ENCODE results near the gene SBF2. TPM values are rescaled to one million over a fixed set of nuclear protein-coding genes. Genes with fewer than 3 reads are reported as not detected.
"Not testable (repeated sequence)": the region's sequence is repeated elsewhere in the genome, so short reads cannot be mapped to it uniquely, and the experiment has no call there.

The SBF2 gene
- total RNA-seq, 1 donor from 2014 or later, result 30.7 TPM

DNA sequence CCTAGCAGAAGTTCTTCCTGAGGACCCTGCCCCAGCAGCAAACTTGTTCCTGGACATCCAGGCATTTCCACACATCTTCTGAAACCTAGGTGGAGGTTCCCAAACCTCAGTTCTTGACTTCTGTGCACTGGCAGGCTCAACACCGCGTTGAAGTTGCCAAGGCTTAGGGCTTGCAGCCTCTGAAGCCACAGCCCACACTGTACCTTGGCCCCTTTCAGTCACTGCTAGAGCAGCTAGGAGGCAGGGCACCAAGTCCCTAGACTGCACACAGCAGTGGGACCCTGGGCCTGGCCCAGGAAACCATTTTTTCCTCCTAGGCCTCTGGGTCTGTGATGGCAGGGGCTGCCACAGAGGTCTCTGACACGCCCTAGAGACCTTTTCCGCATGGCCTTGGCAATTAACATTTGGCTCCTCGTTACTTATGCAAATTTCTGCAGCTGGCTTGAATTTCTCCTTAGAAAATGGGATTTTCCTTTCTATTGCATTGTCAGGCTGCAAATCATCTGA lies 159.0 kb downstream of the SBF2 start:
- Mint-ChIP-seq H3K27me3 (ENCODE audit: unreplicated experiment) (no peaks in the 10 kb centered on the region), H3K9me3 (ENCODE audit: unreplicated experiment) (peaks cover 10% of the 10 kb centered on the region), H3K4me3 (ENCODE audit: unreplicated experiment) (no peak overlapping the region), H3K36me3 (ENCODE audit: unreplicated experiment) (peaks cover 13% of the 10 kb centered on the region), H3K4me1 (ENCODE audit: low read depth, unreplicated experiment) (no peaks in the 10 kb centered on the region), H3K27ac (ENCODE audit: unreplicated experiment) (no peak overlapping the region)
- DNase-seq, result no peak
- TF ChIP-seq, protein P1, sequence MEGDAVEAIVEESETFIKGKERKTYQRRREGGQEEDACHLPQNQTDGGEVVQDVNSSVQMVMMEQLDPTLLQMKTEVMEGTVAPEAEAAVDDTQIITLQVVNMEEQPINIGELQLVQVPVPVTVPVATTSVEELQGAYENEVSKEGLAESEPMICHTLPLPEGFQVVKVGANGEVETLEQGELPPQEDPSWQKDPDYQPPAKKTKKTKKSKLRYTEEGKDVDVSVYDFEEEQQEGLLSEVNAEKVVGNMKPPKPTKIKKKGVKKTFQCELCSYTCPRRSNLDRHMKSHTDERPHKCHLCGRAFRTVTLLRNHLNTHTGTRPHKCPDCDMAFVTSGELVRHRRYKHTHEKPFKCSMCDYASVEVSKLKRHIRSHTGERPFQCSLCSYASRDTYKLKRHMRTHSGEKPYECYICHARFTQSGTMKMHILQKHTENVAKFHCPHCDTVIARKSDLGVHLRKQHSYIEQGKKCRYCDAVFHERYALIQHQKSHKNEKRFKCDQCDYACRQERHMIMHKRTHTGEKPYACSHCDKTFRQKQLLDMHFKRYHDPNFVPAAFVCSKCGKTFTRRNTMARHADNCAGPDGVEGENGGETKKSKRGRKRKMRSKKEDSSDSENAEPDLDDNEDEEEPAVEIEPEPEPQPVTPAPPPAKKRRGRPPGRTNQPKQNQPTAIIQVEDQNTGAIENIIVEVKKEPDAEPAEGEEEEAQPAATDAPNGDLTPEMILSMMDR (IDR thresholded peaks at IDR 0.05; ENCODE audit: partially characterized antibody, unreplicated experiment), result no peak

DNA sequence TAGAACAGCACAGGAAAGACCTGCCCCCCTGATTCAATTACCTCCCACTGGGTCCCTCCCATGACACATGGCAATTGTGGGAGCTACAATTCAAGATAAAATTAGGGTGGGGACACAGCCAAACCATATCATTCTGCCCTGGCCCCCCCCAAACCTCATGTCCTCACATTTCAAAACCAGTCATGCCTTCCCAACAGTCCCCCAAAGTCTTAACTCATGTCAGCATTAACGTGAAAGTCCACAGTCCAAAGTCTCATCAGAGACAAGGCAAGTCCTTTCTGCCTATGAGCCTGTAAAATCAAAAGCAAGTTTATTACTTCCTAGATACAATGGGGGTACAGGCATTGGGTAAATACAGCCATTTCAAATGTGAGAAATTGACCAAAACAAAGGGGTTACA lies 159.8 kb downstream of the SBF2 start:
- not testable (repeated sequence) for H3K4me3 Mint-ChIP-seq (ENCODE audit: unreplicated experiment); H3K27ac Mint-ChIP-seq (ENCODE audit: unreplicated experiment); H3K27me3 Mint-ChIP-seq (ENCODE audit: unreplicated experiment); DNase-seq; H3K4me1 Mint-ChIP-seq (ENCODE audit: low read depth, unreplicated experiment)
- Mint-ChIP-seq H3K36me3 (ENCODE audit: unreplicated experiment) (peaks cover 13% of the 10 kb centered on the region), H3K9me3 (ENCODE audit: unreplicated experiment) (peaks cover 10% of the 10 kb centered on the region)

DNA sequence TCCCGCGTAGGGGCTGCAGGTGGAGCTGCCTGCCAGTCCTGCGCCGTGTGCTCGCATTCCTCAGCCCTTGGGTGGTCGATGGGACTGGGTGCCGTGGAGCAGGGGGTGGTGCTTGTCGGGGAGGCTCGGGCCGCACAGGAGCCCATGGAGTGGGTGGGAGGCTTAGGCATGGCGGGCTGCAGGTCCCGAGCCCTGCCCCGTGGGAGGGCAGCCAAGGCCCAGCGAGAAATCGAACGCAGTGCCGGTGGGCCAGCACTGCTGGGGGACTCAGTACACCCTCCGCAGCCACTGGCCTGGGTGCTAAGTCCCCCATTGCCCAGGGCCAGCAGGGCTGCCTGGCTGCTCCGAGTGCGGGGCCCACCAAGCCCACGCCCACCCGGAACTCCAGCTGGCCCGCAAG lies 160.8 kb downstream of the SBF2 start:
- peaks cover 10% of the 10 kb centered on the region for H3K9me3 Mint-ChIP-seq (ENCODE audit: unreplicated experiment)
- H3K27ac Mint-ChIP-seq (ENCODE audit: unreplicated experiment); H3K27me3 Mint-ChIP-seq (ENCODE audit: unreplicated experiment); H3K4me3 Mint-ChIP-seq (ENCODE audit: unreplicated experiment); DNase-seq; H3K4me1 Mint-ChIP-seq (ENCODE audit: low read depth, unreplicated experiment): not testable (repeated sequence)
- peaks cover 13% of the 10 kb centered on the region for H3K36me3 Mint-ChIP-seq (ENCODE audit: unreplicated experiment)

DNA sequence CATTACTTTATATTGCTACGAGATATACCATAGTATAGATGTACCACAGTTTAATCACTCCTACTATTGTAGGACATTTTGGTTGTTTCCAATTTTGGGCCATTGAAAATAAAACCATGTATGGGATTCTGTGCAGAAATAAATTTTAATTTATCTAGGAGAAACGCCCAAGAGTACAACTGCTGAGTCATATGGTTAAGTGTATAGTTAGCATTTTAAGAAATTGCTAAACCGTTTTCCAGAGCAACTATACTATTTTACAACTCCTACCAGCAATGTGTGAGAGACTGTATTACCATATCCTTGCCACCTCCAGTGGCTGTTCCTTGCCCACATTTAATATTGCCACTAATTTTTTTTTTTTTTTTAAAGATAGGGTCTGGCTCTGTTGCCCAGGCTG lies 163.1 kb downstream of the SBF2 start:
- Mint-ChIP-seq H3K36me3 (ENCODE audit: unreplicated experiment) (peaks cover 13% of the 10 kb centered on the region), H3K27ac (ENCODE audit: unreplicated experiment) (no peak overlapping the region), H3K4me1 (ENCODE audit: low read depth, unreplicated experiment) (no peaks in the 10 kb centered on the region), H3K4me3 (ENCODE audit: unreplicated experiment) (no peak overlapping the region), H3K27me3 (ENCODE audit: unreplicated experiment) (no peaks in the 10 kb centered on the region), H3K9me3 (ENCODE audit: unreplicated experiment) (peaks cover 10% of the 10 kb centered on the region)
- no peak for DNase-seq
- TF ChIP-seq, protein P1 (IDR thresholded peaks at IDR 0.05; ENCODE audit: partially characterized antibody, unreplicated experiment), result no peak

GRCh38 chr11:10129184-10129583 lies 164.8 kb downstream of the SBF2 start:
- H3K9me3 Mint-ChIP-seq (ENCODE audit: unreplicated experiment); H3K36me3 Mint-ChIP-seq (ENCODE audit: unreplicated experiment); H3K27me3 Mint-ChIP-seq (ENCODE audit: unreplicated experiment); DNase-seq; H3K27ac Mint-ChIP-seq (ENCODE audit: unreplicated experiment); H3K4me3 Mint-ChIP-seq (ENCODE audit: unreplicated experiment); H3K4me1 Mint-ChIP-seq (ENCODE audit: low read depth, unreplicated experiment): not testable (repeated sequence)

DNA sequence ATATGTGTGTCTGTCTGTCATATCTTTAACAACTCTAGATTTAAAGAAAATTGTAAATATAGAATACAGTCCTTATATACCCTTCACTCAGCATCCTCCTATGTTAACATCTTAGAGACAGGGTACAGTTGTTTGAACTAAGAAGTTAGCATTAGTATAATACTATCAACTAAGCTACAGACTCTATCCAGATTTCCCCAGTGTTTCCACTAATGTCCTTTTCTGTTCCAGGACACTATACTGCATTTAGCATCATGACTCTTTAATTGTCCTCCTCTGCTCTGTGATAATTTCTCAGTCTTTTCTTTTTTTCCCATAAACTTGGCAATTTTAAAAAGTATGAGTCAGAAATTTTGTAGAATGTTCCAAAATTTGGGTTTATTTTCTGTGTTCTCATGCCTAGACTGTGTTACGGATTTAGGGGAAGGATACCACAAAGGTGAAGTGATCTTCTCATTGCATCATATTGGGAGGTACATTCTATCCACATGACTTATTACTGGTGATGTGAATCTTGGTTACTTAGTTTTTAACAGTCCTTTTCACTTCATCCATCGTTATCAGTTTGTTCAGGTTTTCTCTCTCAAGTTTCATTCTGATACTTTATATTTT lies 168.4 kb downstream of the SBF2 start:
- H3K36me3 Mint-ChIP-seq (ENCODE audit: unreplicated experiment), result no peaks in the 10 kb centered on the region
- TF ChIP-seq, protein P1 (IDR thresholded peaks at IDR 0.05; ENCODE audit: partially characterized antibody, unreplicated experiment), result no peak
- H3K9me3 Mint-ChIP-seq (ENCODE audit: unreplicated experiment), result no peaks in the 10 kb centered on the region
- no peak for DNase-seq
- H3K4me1 Mint-ChIP-seq (ENCODE audit: low read depth, unreplicated experiment), result no peaks in the 10 kb centered on the region
- no peaks in the 10 kb centered on the region for H3K27me3 Mint-ChIP-seq (ENCODE audit: unreplicated experiment)
- no peak overlapping the region for H3K27ac Mint-ChIP-seq (ENCODE audit: unreplicated experiment)
- H3K4me3 Mint-ChIP-seq (ENCODE audit: unreplicated experiment), result no peak overlapping the region

All from glutamatergic neuron (in vitro differentiated cells).